Astrocyte (in vitro differentiated cells and primary cell): ENCODE data around the gene HS6ST1. TPM values are rescaled to one million over a fixed set of nuclear protein-coding genes. Genes with fewer than 3 reads are reported as not detected.
A peak's percentile ranks its signal among the peaks of the same experiment; 100 is the strongest.

Source experiments
- DNase-seq: peaks from one replicate; pipeline ENCODE4 v3.0.0-alpha.2; 2010; ENCODE audit warnings: low read depth
- FAIRE-seq: peaks from 2 replicates; lab custom pipeline; 2011; peaks lifted over from hg19 to GRCh38; lab: Jason Lieb, UNC
- H2AFZ ChIP-seq: 2 replicates; pipeline ENCODE4 v1.6.0; 2012; ENCODE audit warnings: low read depth, low read length, inconsistent platforms
- H3K27ac ChIP-seq: 2 replicates; pipeline ENCODE4 v1.5.1; 2011; ENCODE audit warnings: low read depth, low read length, inconsistent platforms
- H3K27me3 ChIP-seq: 2 replicates; pipeline ENCODE4 v1.6.0; 2011; ENCODE audit warnings: low read length, inconsistent platforms; ENCODE audit not compliant: insufficient read depth
- H3K36me3 ChIP-seq: 2 replicates; pipeline ENCODE4 v1.5.1; 2011; ENCODE audit warnings: low read length, inconsistent platforms; ENCODE audit not compliant: insufficient read depth
- H3K4me1 ChIP-seq: 2 replicates; pipeline ENCODE4 v1.5.1; 2011; ENCODE audit warnings: low read length, inconsistent platforms; ENCODE audit not compliant: insufficient read depth
- H3K4me2 ChIP-seq: 2 replicates; pipeline ENCODE4 v1.6.0; 2012; ENCODE audit warnings: low read length, inconsistent platforms
- H3K4me3 ChIP-seq: 2 replicates; pipeline ENCODE4 v1.5.1; 2011; ENCODE audit warnings: low read depth, mild to moderate bottlenecking, low read length, inconsistent platforms; ENCODE audit not compliant: insufficient read depth
- H3K79me2 ChIP-seq: 2 replicates; pipeline ENCODE4 v1.6.0; 2012; ENCODE audit warnings: mild to moderate bottlenecking, low read length, inconsistent platforms; ENCODE audit not compliant: insufficient read depth
- H3K9ac ChIP-seq: 2 replicates; pipeline ENCODE4 v1.6.0; 2012; ENCODE audit warnings: mild to moderate bottlenecking, low read length, inconsistent platforms
- H3K9me3 ChIP-seq: 2 replicates; pipeline ENCODE4 v1.5.1; 2012; ENCODE audit warnings: low read depth, mild to moderate bottlenecking, low read length, inconsistent platforms; ENCODE audit not compliant: insufficient read depth
- H4K20me1 ChIP-seq: 2 replicates; pipeline ENCODE4 v1.6.0; 2012; ENCODE audit warnings: low read length, inconsistent platforms; ENCODE audit not compliant: insufficient read depth
- H3K27ac Mint-ChIP-seq: one replicate; pipeline ENCODE4 v1.8.0; 2021; ENCODE audit warnings: mild to moderate bottlenecking, mixed read lengths; ENCODE audit not compliant: unreplicated experiment
- H3K27me3 Mint-ChIP-seq: one replicate; pipeline ENCODE4 v1.8.0; 2021; ENCODE audit warnings: low read depth, mixed read lengths; ENCODE audit not compliant: unreplicated experiment
- H3K36me3 Mint-ChIP-seq: one replicate; pipeline ENCODE4 v1.8.0; 2021; ENCODE audit warnings: low read depth, mixed read lengths; ENCODE audit not compliant: unreplicated experiment
- H3K4me1 Mint-ChIP-seq: one replicate; pipeline ENCODE4 v1.8.0; 2021; ENCODE audit warnings: low read depth, mixed read lengths; ENCODE audit not compliant: unreplicated experiment
- H3K4me3 Mint-ChIP-seq: one replicate; pipeline ENCODE4 v1.8.0; 2021; ENCODE audit warnings: mild to moderate bottlenecking, moderate library complexity, mixed read lengths; ENCODE audit not compliant: unreplicated experiment
- H3K9me3 Mint-ChIP-seq: one replicate; pipeline ENCODE4 v1.8.0; 2021; ENCODE audit warnings: mild to moderate bottlenecking, mixed read lengths; ENCODE audit not compliant: unreplicated experiment
- EZH2 ChIP-seq: IDR thresholded peaks from 2 replicates; pipeline ENCODE4 v1.6.1; 2012; ENCODE audit warnings: mild to moderate bottlenecking, low read length, inconsistent platforms; ENCODE audit not compliant: insufficient read depth
- total RNA-seq: library from RNA; stranded (reverse); gene quantifications from 2 replicates; pipeline ENCODE4 v1.2.1, GENCODE V29; 2021
- TF ChIP-seq, protein P1 (sequence below): IDR thresholded peaks from 2 replicates; pipeline ENCODE4 v1.5.1; 2011; ENCODE audit warnings: low read depth, mild to moderate bottlenecking, inconsistent platforms, low read length, moderate library complexity; ENCODE audit not compliant: insufficient read depth

Gene HS6ST1
- total RNA-seq, 1 donor from 2014 or later: 20.5 TPM

DNA sequence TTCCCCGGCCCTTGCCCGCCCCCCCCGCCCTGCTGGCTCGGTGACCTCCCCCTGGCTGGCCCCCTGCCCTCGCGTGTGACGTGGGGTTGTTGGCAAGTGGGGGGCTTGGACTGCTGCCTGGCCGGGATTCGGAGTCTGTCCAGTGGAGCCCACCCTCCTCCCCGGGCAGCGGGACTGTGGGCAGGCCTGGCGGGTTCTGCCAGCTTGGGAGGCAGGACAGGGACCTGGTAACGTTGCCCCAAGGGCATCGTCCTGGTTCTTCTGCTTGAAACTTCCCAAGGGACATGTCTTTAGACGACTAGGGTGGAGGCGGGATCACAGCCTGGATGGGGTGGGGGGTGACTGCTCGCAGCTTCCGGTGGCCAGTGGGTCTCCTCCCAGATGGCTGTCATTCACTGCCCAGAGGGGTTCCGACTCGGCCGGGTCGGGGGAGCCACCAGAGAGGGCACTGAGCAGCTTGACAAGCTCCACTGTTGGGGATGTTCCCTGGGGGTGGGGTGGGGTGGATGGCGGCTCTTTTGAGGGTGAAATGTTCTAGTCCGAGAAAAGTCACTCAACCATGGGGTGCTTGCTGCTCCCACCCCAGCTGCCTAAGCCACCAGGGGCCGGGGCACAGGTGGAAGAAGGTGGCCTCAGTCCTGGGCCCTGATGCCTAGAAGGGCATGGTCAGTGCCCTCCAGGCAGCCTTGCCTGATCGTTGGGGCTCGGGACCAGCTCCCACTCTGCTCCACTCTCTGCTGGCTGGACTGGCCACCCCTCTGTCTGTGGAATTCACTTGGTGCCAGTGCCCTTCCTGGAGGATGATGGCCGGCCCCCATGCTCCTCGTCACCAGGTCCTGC lies 4.3 kb upstream of the HS6ST1 start:
- Mint-ChIP-seq H3K27ac (peak overlapping the region; percentile 34), H3K4me3 (peak overlapping the region; percentile 64), H3K9me3 (no peaks in the 10 kb centered on the region), H3K4me1 (no peaks in the 10 kb centered on the region), H3K36me3 (peaks cover 2% of the 10 kb centered on the region), H3K27me3 (peaks cover 18% of the 10 kb centered on the region)
- H3K79me2 ChIP-seq: no peaks in the 10 kb centered on the region
- FAIRE-seq (no peak), DNase-seq (no peak)
- no peak overlapping the region for H3K4me3 ChIP-seq
- no peaks in the 10 kb centered on the region for H3K36me3 ChIP-seq
- H3K9me3 ChIP-seq: no peaks in the 10 kb centered on the region
- peaks cover 8% of the 10 kb centered on the region for H3K4me1 ChIP-seq
- peak overlapping the region; percentile 88 for H2AFZ ChIP-seq
- H3K4me2 ChIP-seq: peak overlapping the region; percentile 94
- TF ChIP-seq, protein P1, sequence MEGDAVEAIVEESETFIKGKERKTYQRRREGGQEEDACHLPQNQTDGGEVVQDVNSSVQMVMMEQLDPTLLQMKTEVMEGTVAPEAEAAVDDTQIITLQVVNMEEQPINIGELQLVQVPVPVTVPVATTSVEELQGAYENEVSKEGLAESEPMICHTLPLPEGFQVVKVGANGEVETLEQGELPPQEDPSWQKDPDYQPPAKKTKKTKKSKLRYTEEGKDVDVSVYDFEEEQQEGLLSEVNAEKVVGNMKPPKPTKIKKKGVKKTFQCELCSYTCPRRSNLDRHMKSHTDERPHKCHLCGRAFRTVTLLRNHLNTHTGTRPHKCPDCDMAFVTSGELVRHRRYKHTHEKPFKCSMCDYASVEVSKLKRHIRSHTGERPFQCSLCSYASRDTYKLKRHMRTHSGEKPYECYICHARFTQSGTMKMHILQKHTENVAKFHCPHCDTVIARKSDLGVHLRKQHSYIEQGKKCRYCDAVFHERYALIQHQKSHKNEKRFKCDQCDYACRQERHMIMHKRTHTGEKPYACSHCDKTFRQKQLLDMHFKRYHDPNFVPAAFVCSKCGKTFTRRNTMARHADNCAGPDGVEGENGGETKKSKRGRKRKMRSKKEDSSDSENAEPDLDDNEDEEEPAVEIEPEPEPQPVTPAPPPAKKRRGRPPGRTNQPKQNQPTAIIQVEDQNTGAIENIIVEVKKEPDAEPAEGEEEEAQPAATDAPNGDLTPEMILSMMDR: no peak
- TF ChIP-seq EZH2: no peak
- H3K27ac ChIP-seq: no peak overlapping the region
- H3K9ac ChIP-seq: peak overlapping the region; percentile 88
- H3K27me3 ChIP-seq: no peaks in the 10 kb centered on the region
- H4K20me1 ChIP-seq: no peaks in the 10 kb centered on the region

DNA sequence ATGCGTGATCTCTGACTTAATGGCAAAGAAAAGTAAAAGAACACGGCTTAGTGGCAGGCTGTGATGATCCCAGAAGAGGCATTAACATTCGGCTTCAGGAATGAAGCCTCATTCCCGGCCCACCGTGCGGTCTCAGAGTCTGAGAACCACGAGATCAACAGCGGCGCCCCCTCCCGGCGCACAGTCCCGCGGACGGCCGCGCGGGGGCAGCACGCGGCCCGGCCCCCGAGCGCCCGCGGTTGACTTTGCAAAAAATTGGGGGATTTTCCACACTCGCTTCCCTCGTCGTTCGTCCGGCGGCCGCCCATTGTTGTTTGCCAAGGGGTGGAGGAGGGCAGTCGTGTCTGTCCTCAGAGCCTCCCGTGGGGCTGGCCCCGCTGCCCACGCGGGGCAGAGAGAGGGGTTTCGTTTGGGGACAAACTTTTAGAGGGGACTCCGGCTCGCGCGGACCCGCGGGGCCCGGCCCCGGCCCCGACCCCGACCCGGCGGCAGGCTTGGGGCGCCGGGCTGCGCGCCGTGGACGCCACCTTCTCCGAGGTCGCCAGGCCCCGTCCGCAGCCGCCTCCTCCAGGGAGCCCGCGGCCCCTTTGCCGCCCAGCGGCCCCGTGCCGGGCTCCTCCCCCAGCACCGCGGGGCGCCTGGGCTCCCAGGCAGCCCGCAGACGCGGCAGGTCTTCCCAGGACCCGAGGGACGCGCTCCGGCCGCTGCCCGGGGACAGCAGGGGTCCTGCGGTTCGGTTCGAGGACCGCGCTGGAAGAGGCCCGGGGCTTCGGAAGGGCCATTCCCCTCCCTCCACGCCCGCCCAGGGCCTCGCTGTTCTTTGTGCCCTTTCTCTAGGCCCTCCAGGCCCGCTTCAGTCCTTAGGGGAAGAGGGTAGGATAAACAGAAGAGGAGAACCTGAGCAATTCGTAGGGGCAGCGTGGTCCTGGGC lies 3.4 kb upstream of the HS6ST1 start:
- Mint-ChIP-seq H3K4me1 (no peaks in the 10 kb centered on the region), H3K27me3 (peaks cover 18% of the 10 kb centered on the region), H3K4me3 (peak overlapping the region; percentile 69), H3K9me3 (no peaks in the 10 kb centered on the region), H3K36me3 (peaks cover 2% of the 10 kb centered on the region), H3K27ac (peak overlapping the region; percentile 79)
- peaks cover 8% of the 10 kb centered on the region for H4K20me1 ChIP-seq
- DNase-seq (peak; percentile 51), FAIRE-seq (no peak)
- no peaks in the 10 kb centered on the region for H3K27me3 ChIP-seq
- H2AFZ ChIP-seq: peak overlapping the region; percentile 88
- H3K4me3 ChIP-seq: peak overlapping the region; percentile 61
- H3K36me3 ChIP-seq: no peaks in the 10 kb centered on the region
- peaks cover 15% of the 10 kb centered on the region for H3K4me1 ChIP-seq
- H3K79me2 ChIP-seq: peaks cover 8% of the 10 kb centered on the region
- no peak for TF ChIP-seq EZH2
- TF ChIP-seq, protein P1: peak; percentile 70
- peak overlapping the region; percentile 94 for H3K4me2 ChIP-seq
- H3K9ac ChIP-seq: peak overlapping the region; percentile 88
- H3K27ac ChIP-seq: peak overlapping the region; percentile 70
- H3K9me3 ChIP-seq: no peaks in the 10 kb centered on the region
